Measurements from ENCODE around the gene RSRP1. TPM values are rescaled to one million over a fixed set of nuclear protein-coding genes. Genes with fewer than 3 reads are reported as not detected.

Gene RSRP1
- total RNA-seq, 1 experiment from 2014 or later = 82.9 TPM

DNA sequence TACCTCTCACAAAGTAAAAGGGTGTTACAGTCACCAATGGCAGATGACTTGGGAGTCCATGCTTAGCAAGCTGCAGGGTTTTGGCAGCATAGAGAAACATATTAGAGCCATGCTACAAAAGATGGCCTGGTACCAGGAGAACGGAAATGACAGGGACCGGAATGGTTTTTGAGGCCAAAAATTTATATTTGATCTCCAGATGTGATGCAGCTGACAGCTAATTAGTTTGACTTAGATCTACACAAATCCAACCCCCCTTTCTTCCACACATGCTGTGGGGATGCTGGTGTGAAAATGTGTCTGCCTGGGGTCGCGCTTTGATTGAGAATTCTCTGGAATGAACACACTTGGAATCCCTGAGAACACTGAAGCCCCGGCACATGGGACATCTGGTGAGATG is 41.5 kb downstream of the RSRP1 start:
- CTCF ChIA-PET = interaction anchor here (0.6 to 3.3 kb wide), 5 partner anchors 34 to 375 kb away, joined by 3 to 15 read pairs (median 5); no protein-coding TSS in a partner anchor
- no peaks in the 10 kb centered on the region for H3K4me1 ChIP-seq (ENCODE audit: control insufficient read depth in 1 of 2, insufficient read depth in 2 of 2, low read length in 2 of 2)
- no TSS peak for BruUV-seq (replicated peaks)
- DNase-seq (ENCODE audit: low read depth, low spot score) = no peak
- no peak overlapping the region for H3K9ac ChIP-seq (ENCODE audit: low read length)
- no peaks in the 10 kb centered on the region for H3K9me2 ChIP-seq (ENCODE audit: insufficient read depth)
- RAD21 ChIA-PET (ENCODE audit: low non-redundant PET in 1 of 2, low total read pairs in 2 of 2, uncharacterized antibody in 2 of 2, unreplicated experiment in 2 of 2) = no interaction called here
- ATAC-seq = no peak
- H3K27ac ChIP-seq (ENCODE audit: low read depth, low read length) = no peak overlapping the region
- no peaks in the 10 kb centered on the region for H3K9me3 ChIP-seq (ENCODE audit: control insufficient read depth in 1 of 2, insufficient read depth in 1 of 2, low read depth in 1 of 2, low read length in 2 of 2)
- H4K20me1 ChIP-seq (ENCODE audit: insufficient read depth) = no peaks in the 10 kb centered on the region
- POLR2A ChIA-PET = no interaction called here
- H3K79me2 ChIP-seq (ENCODE audit: insufficient read depth, low read length) = no peaks in the 10 kb centered on the region
- no peaks in the 10 kb centered on the region for H3K36me3 ChIP-seq (ENCODE audit: control insufficient read depth in 1 of 2, insufficient read depth in 2 of 2, low read length in 2 of 2)
- H3K27me3 ChIP-seq (ENCODE audit: insufficient read depth, low read length) = 0 out of 2 replicates have a peak, but pooled peaks cover 3% of the 10 kb centered on the region
- H3K4me2 ChIP-seq (ENCODE audit: low read length) = no peak overlapping the region
- H2AFZ ChIP-seq (ENCODE audit: low read depth, low read length, poor library complexity, severe bottlenecking) = no peak overlapping the region
- no peak overlapping the region for H3K4me3 ChIP-seq (replicated peaks in 1 of 2; ENCODE audit: low read depth in 1 of 2, low read length in 2 of 2)
- intact Hi-C loops (cut with micrococcal nuclease) = loop anchor here (1.0 to 5.0 kb wide), 4 partner anchors 88 to 355 kb away; no protein-coding TSS in a partner anchor
- TF ChIP-seq, protein P1, sequence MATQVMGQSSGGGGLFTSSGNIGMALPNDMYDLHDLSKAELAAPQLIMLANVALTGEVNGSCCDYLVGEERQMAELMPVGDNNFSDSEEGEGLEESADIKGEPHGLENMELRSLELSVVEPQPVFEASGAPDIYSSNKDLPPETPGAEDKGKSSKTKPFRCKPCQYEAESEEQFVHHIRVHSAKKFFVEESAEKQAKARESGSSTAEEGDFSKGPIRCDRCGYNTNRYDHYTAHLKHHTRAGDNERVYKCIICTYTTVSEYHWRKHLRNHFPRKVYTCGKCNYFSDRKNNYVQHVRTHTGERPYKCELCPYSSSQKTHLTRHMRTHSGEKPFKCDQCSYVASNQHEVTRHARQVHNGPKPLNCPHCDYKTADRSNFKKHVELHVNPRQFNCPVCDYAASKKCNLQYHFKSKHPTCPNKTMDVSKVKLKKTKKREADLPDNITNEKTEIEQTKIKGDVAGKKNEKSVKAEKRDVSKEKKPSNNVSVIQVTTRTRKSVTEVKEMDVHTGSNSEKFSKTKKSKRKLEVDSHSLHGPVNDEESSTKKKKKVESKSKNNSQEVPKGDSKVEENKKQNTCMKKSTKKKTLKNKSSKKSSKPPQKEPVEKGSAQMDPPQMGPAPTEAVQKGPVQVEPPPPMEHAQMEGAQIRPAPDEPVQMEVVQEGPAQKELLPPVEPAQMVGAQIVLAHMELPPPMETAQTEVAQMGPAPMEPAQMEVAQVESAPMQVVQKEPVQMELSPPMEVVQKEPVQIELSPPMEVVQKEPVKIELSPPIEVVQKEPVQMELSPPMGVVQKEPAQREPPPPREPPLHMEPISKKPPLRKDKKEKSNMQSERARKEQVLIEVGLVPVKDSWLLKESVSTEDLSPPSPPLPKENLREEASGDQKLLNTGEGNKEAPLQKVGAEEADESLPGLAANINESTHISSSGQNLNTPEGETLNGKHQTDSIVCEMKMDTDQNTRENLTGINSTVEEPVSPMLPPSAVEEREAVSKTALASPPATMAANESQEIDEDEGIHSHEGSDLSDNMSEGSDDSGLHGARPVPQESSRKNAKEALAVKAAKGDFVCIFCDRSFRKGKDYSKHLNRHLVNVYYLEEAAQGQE (IDR thresholded peaks at IDR 0.05; ENCODE audit: low read depth) = no peak
- TF ChIP-seq YY1 (IDR thresholded peaks at IDR 0.05; ENCODE audit: extremely low read depth, insufficient replicate concordance, low read depth, low read length) (no peak), EZH2phosphoT487 (IDR thresholded peaks at IDR 0.05; ENCODE audit: borderline replicate concordance) (no peak), POLR2A (IDR thresholded peaks at IDR 0.05; ENCODE audit: borderline replicate concordance, extremely low read depth, insufficient read depth, insufficient read length) (no peak), ELF1 (IDR thresholded peaks at IDR 0.05; ENCODE audit: borderline replicate concordance, low read depth) (no peak), EZH2 (IDR thresholded peaks at IDR 0.05) (no peak), SP1 (IDR thresholded peaks at IDR 0.05; ENCODE audit: low read depth) (no peak), CEBPB (IDR thresholded peaks at IDR 0.05; ENCODE audit: low read depth) (no peak), FOSL1 (IDR thresholded peaks at IDR 0.05; ENCODE audit: low read depth) (no peak), RAD21 (IDR thresholded peaks at IDR 0.05; ENCODE audit: low read depth) (no peak), ZFX (IDR thresholded peaks at IDR 0.05) (no peak), SIN3A (IDR thresholded peaks at IDR 0.05; ENCODE audit: low read depth) (no peak), EGR1 (IDR thresholded peaks at IDR 0.05; ENCODE audit: low read depth) (no peak), ATF3 (IDR thresholded peaks at IDR 0.05) (no peak), CBX3 (IDR thresholded peaks at IDR 0.05; ENCODE audit: low read depth) (no peak), ZNF274 (IDR thresholded peaks at IDR 0.05; ENCODE audit: low read depth, low read length) (no peak), JUND (IDR thresholded peaks at IDR 0.05) (no peak), SRF (IDR thresholded peaks at IDR 0.05; ENCODE audit: low read depth) (no peak)
- TF ChIP-seq, protein P2, sequence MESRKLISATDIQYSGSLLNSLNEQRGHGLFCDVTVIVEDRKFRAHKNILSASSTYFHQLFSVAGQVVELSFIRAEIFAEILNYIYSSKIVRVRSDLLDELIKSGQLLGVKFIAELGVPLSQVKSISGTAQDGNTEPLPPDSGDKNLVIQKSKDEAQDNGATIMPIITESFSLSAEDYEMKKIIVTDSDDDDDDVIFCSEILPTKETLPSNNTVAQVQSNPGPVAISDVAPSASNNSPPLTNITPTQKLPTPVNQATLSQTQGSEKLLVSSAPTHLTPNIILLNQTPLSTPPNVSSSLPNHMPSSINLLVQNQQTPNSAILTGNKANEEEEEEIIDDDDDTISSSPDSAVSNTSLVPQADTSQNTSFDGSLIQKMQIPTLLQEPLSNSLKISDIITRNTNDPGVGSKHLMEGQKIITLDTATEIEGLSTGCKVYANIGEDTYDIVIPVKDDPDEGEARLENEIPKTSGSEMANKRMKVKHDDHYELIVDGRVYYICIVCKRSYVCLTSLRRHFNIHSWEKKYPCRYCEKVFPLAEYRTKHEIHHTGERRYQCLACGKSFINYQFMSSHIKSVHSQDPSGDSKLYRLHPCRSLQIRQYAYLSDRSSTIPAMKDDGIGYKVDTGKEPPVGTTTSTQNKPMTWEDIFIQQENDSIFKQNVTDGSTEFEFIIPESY (IDR thresholded peaks at IDR 0.05; ENCODE audit: extremely low read depth, insufficient replicate concordance, low read length) = no peak
- TF ChIP-seq, protein P3, sequence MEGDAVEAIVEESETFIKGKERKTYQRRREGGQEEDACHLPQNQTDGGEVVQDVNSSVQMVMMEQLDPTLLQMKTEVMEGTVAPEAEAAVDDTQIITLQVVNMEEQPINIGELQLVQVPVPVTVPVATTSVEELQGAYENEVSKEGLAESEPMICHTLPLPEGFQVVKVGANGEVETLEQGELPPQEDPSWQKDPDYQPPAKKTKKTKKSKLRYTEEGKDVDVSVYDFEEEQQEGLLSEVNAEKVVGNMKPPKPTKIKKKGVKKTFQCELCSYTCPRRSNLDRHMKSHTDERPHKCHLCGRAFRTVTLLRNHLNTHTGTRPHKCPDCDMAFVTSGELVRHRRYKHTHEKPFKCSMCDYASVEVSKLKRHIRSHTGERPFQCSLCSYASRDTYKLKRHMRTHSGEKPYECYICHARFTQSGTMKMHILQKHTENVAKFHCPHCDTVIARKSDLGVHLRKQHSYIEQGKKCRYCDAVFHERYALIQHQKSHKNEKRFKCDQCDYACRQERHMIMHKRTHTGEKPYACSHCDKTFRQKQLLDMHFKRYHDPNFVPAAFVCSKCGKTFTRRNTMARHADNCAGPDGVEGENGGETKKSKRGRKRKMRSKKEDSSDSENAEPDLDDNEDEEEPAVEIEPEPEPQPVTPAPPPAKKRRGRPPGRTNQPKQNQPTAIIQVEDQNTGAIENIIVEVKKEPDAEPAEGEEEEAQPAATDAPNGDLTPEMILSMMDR (IDR thresholded peaks at IDR 0.05 in 2 of 3, conservative IDR thresholded peaks at IDR 0.05 in 1 of 3; ENCODE audit: borderline replicate concordance in 1 of 3, insufficient read depth in 1 of 3, low read depth in 2 of 3, low read length in 2 of 3) = no peak
